ENCODE measurements around the gene MTSS2. TPM values are rescaled to one million over a fixed set of nuclear protein-coding genes. Genes with fewer than 3 reads are reported as not detected.

Gene MTSS2
- total and polyA plus RNA-seq, 2 experiments from 2014 or later: 1.6 to 19.6 TPM

DNA sequence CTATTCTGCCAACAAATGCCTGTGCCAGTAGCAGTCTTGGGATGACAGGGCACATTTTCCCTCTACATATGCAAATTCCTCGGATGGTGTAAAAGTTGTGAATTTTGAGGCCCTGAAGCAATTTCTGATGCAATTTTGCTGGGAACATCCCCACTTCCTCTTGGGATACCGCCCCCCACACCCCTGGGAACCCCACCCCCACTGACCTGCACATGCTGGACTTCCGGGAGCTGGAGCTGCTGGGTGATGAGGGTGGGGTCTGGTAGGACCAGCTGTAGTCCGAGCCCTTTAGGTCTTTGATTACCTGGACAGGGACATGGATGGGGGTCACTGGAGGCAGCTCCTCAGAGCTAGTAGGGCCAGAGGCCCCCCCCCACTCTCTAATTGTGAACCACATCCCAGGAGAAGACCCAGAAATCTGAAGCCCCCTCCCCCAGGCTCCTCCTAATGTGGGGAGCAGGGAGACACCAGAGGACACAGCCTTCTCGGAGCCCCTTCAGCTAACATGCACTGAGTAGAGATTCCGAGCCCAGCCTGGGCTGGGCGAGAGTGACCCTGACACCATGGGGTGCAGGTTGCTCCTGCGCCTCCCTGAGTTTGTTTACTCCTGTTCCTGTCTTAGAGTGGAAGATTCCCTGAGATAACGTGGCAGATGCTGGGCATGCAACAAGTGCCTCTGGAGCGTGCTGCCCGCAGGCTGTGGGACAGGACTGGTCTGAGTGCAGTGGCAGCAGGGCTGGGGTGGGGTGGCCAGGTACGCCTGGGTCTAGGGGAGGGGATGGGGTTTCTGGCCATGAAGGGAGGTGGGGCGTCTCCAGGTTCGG lies 9.0 kb downstream of the MTSS2 start:
- TF ChIP-seq EZH2 (IDR thresholded peaks at IDR 0.05; ENCODE audit: low read depth, unreplicated experiment) (no peak), STAT1 (IDR thresholded peaks at IDR 0.05; ENCODE audit: unreplicated experiment) (no peak), REST (IDR thresholded peaks at IDR 0.05; ENCODE audit: unreplicated experiment) (no peak), CTCF (conservative IDR thresholded peaks at IDR 0.05; ENCODE audit: low read depth in 2 of 2) (no peak), ZNF114 (CRISPR knock-in tag; IDR thresholded peaks at IDR 0.05) (no peak), JUNB (IDR thresholded peaks at IDR 0.05; ENCODE audit: unreplicated experiment) (no peak), POLR2AphosphoS5 (IDR thresholded peaks at IDR 0.05; ENCODE audit: low read depth) (no peak), NANOG (IDR thresholded peaks at IDR 0.05; ENCODE audit: borderline replicate concordance) (no peak), ZNF331 (CRISPR knock-in tag; IDR thresholded peaks at IDR 0.05; ENCODE audit: low read depth) (no peak), ZNF462 (CRISPR knock-in tag; IDR thresholded peaks at IDR 0.05) (no peak), EZH2phosphoT487 (IDR thresholded peaks at IDR 0.05; ENCODE audit: unreplicated experiment) (no peak), CREB1 (CRISPR knock-in tag; IDR thresholded peaks at IDR 0.05; ENCODE audit: low read depth) (no peak)
- TF ChIP-seq, protein P1, sequence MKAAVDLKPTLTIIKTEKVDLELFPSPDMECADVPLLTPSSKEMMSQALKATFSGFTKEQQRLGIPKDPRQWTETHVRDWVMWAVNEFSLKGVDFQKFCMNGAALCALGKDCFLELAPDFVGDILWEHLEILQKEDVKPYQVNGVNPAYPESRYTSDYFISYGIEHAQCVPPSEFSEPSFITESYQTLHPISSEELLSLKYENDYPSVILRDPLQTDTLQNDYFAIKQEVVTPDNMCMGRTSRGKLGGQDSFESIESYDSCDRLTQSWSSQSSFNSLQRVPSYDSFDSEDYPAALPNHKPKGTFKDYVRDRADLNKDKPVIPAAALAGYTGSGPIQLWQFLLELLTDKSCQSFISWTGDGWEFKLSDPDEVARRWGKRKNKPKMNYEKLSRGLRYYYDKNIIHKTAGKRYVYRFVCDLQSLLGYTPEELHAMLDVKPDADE (IDR thresholded peaks at IDR 0.05): no peak
- peaks cover 13% of the 10 kb centered on the region for H3K4me1 Mint-ChIP-seq
- peak overlapping the region; percentile 89 for H3K27ac Mint-ChIP-seq
- H3K4me3 Mint-ChIP-seq: no peak overlapping the region
- Histone ChIP-seq H3K79me2 (replicated peaks; ENCODE audit: insufficient read depth) (no peaks in the 10 kb centered on the region), H3K27me3 (ENCODE audit: insufficient read depth) (no peaks in the 10 kb centered on the region), H3K36me3 (ENCODE audit: insufficient read depth) (no peaks in the 10 kb centered on the region), H3K9me2 (ENCODE audit: insufficient read depth) (no peaks in the 10 kb centered on the region), H3K4me1 (ENCODE audit: insufficient read depth) (peaks cover 7% of the 10 kb centered on the region), H4K20me1 (replicated peaks; ENCODE audit: insufficient read depth) (0 out of 2 replicates have a peak, but pooled peaks cover 3% of the 10 kb centered on the region), H3K4me3 (no peak overlapping the region), H3K4me2 (no peak overlapping the region), H3F3A (replicated peaks; ENCODE audit: low read depth) (peaks cover 5% of the 10 kb centered on the region; the same call in 1 of the 2 replicates), H3K27ac (ENCODE audit: low read depth) (no peak overlapping the region), H2AFZ (no peak overlapping the region)
- no peaks in the 10 kb centered on the region for H3K9me3 Mint-ChIP-seq
- DNase-seq (ENCODE audit: low spot score): no peak
- H3K36me3 Mint-ChIP-seq (ENCODE audit: low read depth): peaks cover 13% of the 10 kb centered on the region; the same call in 2 of the 3 replicates
- ATAC-seq: no peak
- peaks cover 8% of the 10 kb centered on the region for H3K27me3 Mint-ChIP-seq (ENCODE audit: insufficient read depth, low read depth, poor library complexity)

Data from GM23338 (cell line).